Uterus (tissue), 4 donors: ENCODE data around the gene STUM. TPM values are rescaled to one million over a fixed set of nuclear protein-coding genes. Genes with fewer than 3 reads are reported as not detected.
"Not testable (repeated sequence)": the region's sequence is repeated elsewhere in the genome, so short reads cannot be mapped to it uniquely, and the experiment has no call there.

Experiments
- DNase-seq, 2 donors: peaks; one replicate each; pipeline ENCODE4 v3.0.0-alpha.2; 2019 to 2020
- H3K27ac ChIP-seq, 2 donors: fragments of 200-600 bp; sonication (generic); 1 replicate in 1 of 2; 2 replicates in 1 of 2; pipeline ENCODE4 v1.5.1; 2016 to 2018
- H3K27me3 ChIP-seq, 2 donors: fragments of 200-600 bp; sonication (generic); one replicate each; pipeline ENCODE4 v1.5.1; 2018 to 2019; ENCODE audit warnings: control low read depth in 1 of 2
- H3K36me3 ChIP-seq, 2 donors: fragments of 200-600 bp; sonication (generic); one replicate each; pipeline ENCODE4 v1.5.1; 2019; ENCODE audit warnings: control low read depth in 1 of 2
- H3K4me1 ChIP-seq, 2 donors: fragments of 200-600 bp; sonication (generic); one replicate each; pipeline ENCODE4 v1.5.1; 2018 to 2019; ENCODE audit warnings: control low read depth in 1 of 2
- H3K4me3 ChIP-seq, 2 donors: fragments of 200-600 bp; sonication (generic); 1 replicate in 1 of 2; 2 replicates in 1 of 2; pipeline ENCODE4 v1.5.1; 2018 to 2019; ENCODE audit warnings: mild to moderate bottlenecking in 1 of 2
- H3K9me3 ChIP-seq, 2 donors: fragments of 200-600 bp; sonication (generic); one replicate each; pipeline ENCODE4 v1.5.1; 2019; ENCODE audit warnings: control low read depth in 1 of 2
- CTCF ChIP-seq, 4 experiments: fragments of 200-600 bp in 2 of 4; fragments of 450-650 bp in 2 of 4; sonication (generic) in 2 of 4; IDR thresholded peaks; one replicate each; pipeline ENCODE4 v1.5.1; 2016 to 2019; ENCODE audit warnings: antibody characterized with exemption in 4 of 4, mild to moderate bottlenecking in 2 of 4, moderate library complexity in 1 of 4
- POLR2A ChIP-seq, 2 donors: fragments of 450-650 bp; IDR thresholded peaks; one replicate each; pipeline ENCODE4 v1.6.1; 2016; ENCODE audit warnings: antibody characterized with exemption in 2 of 2, mild to moderate bottlenecking in 1 of 2, moderate library complexity in 1 of 2
- intact Hi-C: fragments of 100-400 bp; cut with DNase I; formaldehyde crosslinking; loops from one replicate; pipeline ENCODE4 v1.15.1; 2023; ENCODE audit warnings: low total_unique reads
- total RNA-seq, 4 donors: library from RNA; depleted of rRNA in 3 of 4; stranded (reverse); fragments of >200 nt in 3 of 4; gene quantifications; one replicate each; pipeline versions ENCODE4 v1.1.0 to v1.2.4, GENCODE V29; 2014 to 2023
- donor health status: DM: yes; HTN: yes; CAD: no.

STUM gene
- 1 to 10 TPM in 3 of 4 donors, under 1 TPM in 1; 0.88 to 9.1 (median 2.2) TPM for total RNA-seq

GRCh38 chr1:226548256-226549093 lies at the start of gene STUM:
STUM (plus strand) TSS chr1:226548764; CDS start chr1:226548905, 141 bp downstream.
- peak in 1 of 2 donors; percentile 38 for DNase-seq
- Histone ChIP-seq H3K4me3 (peak within 1 kb of the TSS; percentile 29 to 55), H3K36me3 (no peaks in the 10 kb centered on the region), H3K9me3 (no peaks in the 10 kb centered on the region), H3K4me1 (peaks cover 4 to 5% of the 10 kb centered on the region in 2 donors), H3K27ac (peak within 1 kb of the TSS; percentile 65 to 72), H3K27me3 (no peaks in the 10 kb centered on the region)
- TF ChIP-seq POLR2A (IDR thresholded peaks at IDR 0.05) (peak in 1 of 2 donors; percentile 23), CTCF (IDR thresholded peaks at IDR 0.05) (no peak)
- intact Hi-C loops = loop anchor here (10.0 kb wide), 2 partner anchors 56 to 286 kb away; no protein-coding TSS in a partner anchor

- H3K9me3 ChIP-seq, H3K4me1 ChIP-seq, H3K4me3 ChIP-seq, H3K27ac ChIP-seq, H3K36me3 ChIP-seq, H3K27me3 ChIP-seq, DNase-seq, intact Hi-C loops: not testable (repeated sequence)
Measured at GRCh38 chr1:226499699-226500098, 48.9 kb upstream of the STUM start.

- no peak overlapping the region for H3K27ac ChIP-seq
- H3K9me3 ChIP-seq = no peaks in the 10 kb centered on the region
- DNase-seq = no peak
- no peak overlapping the region for H3K4me3 ChIP-seq
- H3K27me3 ChIP-seq = no peaks in the 10 kb centered on the region
- H3K36me3 ChIP-seq = no peaks in the 10 kb centered on the region
- intact Hi-C loops = no loop called here
- no peaks in the 10 kb centered on the region for H3K4me1 ChIP-seq
- no peak for TF ChIP-seq CTCF (IDR thresholded peaks at IDR 0.05)
- TF ChIP-seq POLR2A (IDR thresholded peaks at IDR 0.05) = no peak
Measured at GRCh38 chr1:226506021-226506420, 42.5 kb upstream of the STUM start.

GRCh38 chr1:226506921-226507320 lies 41.6 kb upstream of the STUM start:
- H3K36me3 ChIP-seq = no peaks in the 10 kb centered on the region
- TF ChIP-seq POLR2A (IDR thresholded peaks at IDR 0.05) = no peak
- no peak for TF ChIP-seq CTCF (IDR thresholded peaks at IDR 0.05)

GRCh38 chr1:226510453-226510852 lies 38.1 kb upstream of the STUM start:
- intact Hi-C loops = no loop called here

More at GRCh38 chr1:226506921-226507320, 41.6 kb upstream of the STUM start:
- DNase-seq = no peak
- Histone ChIP-seq H3K9me3 (no peaks in the 10 kb centered on the region), H3K27ac (no peak overlapping the region), H3K4me1 (no peaks in the 10 kb centered on the region), H3K27me3 (no peaks in the 10 kb centered on the region), H3K4me3 (no peak overlapping the region)
- intact Hi-C loops = no loop called here

More at GRCh38 chr1:226510453-226510852, 38.1 kb upstream of the STUM start:
- no peaks in the 10 kb centered on the region for H3K4me1 ChIP-seq
- H3K9me3 ChIP-seq = no peaks in the 10 kb centered on the region
- TF ChIP-seq POLR2A (IDR thresholded peaks at IDR 0.05) = no peak
- no peak for TF ChIP-seq CTCF (IDR thresholded peaks at IDR 0.05)
- no peak overlapping the region for H3K27ac ChIP-seq
- H3K36me3 ChIP-seq = no peaks in the 10 kb centered on the region
- no peak overlapping the region for H3K4me3 ChIP-seq
- no peak for DNase-seq
- no peaks in the 10 kb centered on the region for H3K27me3 ChIP-seq
